HepG2 (cell line): ENCODE data around the gene TBL3. TPM values are rescaled to one million over a fixed set of nuclear protein-coding genes. Genes with fewer than 3 reads are reported as not detected.

Source experiments
- CEBPB ChIP-seq: IDR thresholded peaks from 2 replicates; pipeline ENCODE4 v1.6.1; 2011; ENCODE audit warnings: low read depth, low read length, improper control_type of control experiment, borderline replicate concordance
- DNMT1 ChIP-seq: sonication (generic); formaldehyde crosslinking; IDR thresholded peaks from 2 replicates; pipeline ENCODE4 v1.5.1; 2020; ENCODE audit warnings: mild to moderate bottlenecking, missing genetic modification reagents
- DPF2 ChIP-seq: sonication (generic); formaldehyde crosslinking; IDR thresholded peaks from 2 replicates; pipeline ENCODE4 v1.4.0; 2020; ENCODE audit warnings: mild to moderate bottlenecking, low read depth, missing genetic modification reagents, borderline replicate concordance
- ELF3 ChIP-seq: IDR thresholded peaks from 2 replicates; pipeline ENCODE4 v1.6.1; 2016; ENCODE audit warnings: missing genetic modification reagents, missing compliant biosample characterization
- ELF4 ChIP-seq: sonication (generic); formaldehyde crosslinking; IDR thresholded peaks from 2 replicates; pipeline ENCODE4 v1.5.0; 2020; ENCODE audit warnings: missing genetic modification reagents, mild to moderate bottlenecking, moderate library complexity, borderline replicate concordance
- FOXJ3 ChIP-seq: sonication (generic); formaldehyde crosslinking; IDR thresholded peaks from 2 replicates; pipeline ENCODE4 v1.4.0; 2020; ENCODE audit warnings: missing genetic modification reagents, mild to moderate bottlenecking, borderline replicate concordance
- FOXO1 ChIP-seq: sonication (generic); formaldehyde crosslinking; IDR thresholded peaks from 2 replicates; pipeline ENCODE4 v1.4.0; 2020; ENCODE audit warnings: missing genetic modification reagents
- HNRNPK ChIP-seq: fragments of 200-400 bp; formaldehyde crosslinking; IDR thresholded peaks from 2 replicates; pipeline ENCODE4 v1.6.1; 2018; ENCODE audit warnings: low read length, low read depth, moderate library complexity, mild to moderate bottlenecking; ENCODE audit not compliant: poor library complexity, severe bottlenecking
- HOXD1 ChIP-seq: sonication (generic); formaldehyde crosslinking; IDR thresholded peaks from 2 replicates; pipeline ENCODE4 v1.5.0; 2020; ENCODE audit warnings: missing genetic modification reagents
- MAX ChIP-seq: IDR thresholded peaks from 2 replicates; pipeline ENCODE4 v1.6.1; 2012; ENCODE audit warnings: inconsistent platforms
- NFE2 ChIP-seq: sonication (generic); formaldehyde crosslinking; IDR thresholded peaks from 2 replicates; pipeline ENCODE4 v1.4.0; 2020; ENCODE audit warnings: missing genetic modification reagents
- NFIC ChIP-seq: IDR thresholded peaks from 2 replicates; pipeline ENCODE4 v1.6.1; 2012; ENCODE audit warnings: mild to moderate bottlenecking, low read length, inconsistent platforms
- NR1H2 ChIP-seq: sonication (generic); formaldehyde crosslinking; IDR thresholded peaks from 2 replicates; pipeline ENCODE4 v1.8.1; 2022; ENCODE audit warnings: low read depth, missing genetic modification reagents, borderline replicate concordance
- PHF8 ChIP-seq: sonication (generic); formaldehyde crosslinking; IDR thresholded peaks from 2 replicates; pipeline ENCODE4 v1.5.0; 2020; ENCODE audit warnings: missing genetic modification reagents
- RBFOX2 ChIP-seq: fragments of 200-400 bp; formaldehyde crosslinking; IDR thresholded peaks from 2 replicates; pipeline ENCODE4 v1.6.1; 2017; ENCODE audit warnings: low read depth, mild to moderate bottlenecking, low read length
- RORA ChIP-seq: sonication (generic); formaldehyde crosslinking; IDR thresholded peaks from 2 replicates; pipeline ENCODE4 v1.5.0; 2020; ENCODE audit warnings: mild to moderate bottlenecking, missing genetic modification reagents, moderate library complexity
- SATB2 ChIP-seq: sonication (generic); formaldehyde crosslinking; IDR thresholded peaks from 2 replicates; pipeline ENCODE4 v1.5.0; 2020; ENCODE audit warnings: missing genetic modification reagents
- SNAPC2 ChIP-seq: sonication (generic); formaldehyde crosslinking; IDR thresholded peaks from 2 replicates; pipeline ENCODE4 v1.8.1; 2022; ENCODE audit warnings: mild to moderate bottlenecking, missing genetic modification reagents
- SUZ12 ChIP-seq: fragments of 150-350 bp; IDR thresholded peaks from 2 replicates; pipeline ENCODE4 v1.6.1; 2014; ENCODE audit warnings: low read depth, low read length
- ZBTB1 ChIP-seq: sonication (generic); formaldehyde crosslinking; IDR thresholded peaks from 2 replicates; pipeline ENCODE4 v1.4.0; 2020; ENCODE audit warnings: missing genetic modification reagents, borderline replicate concordance
- ZBTB43 ChIP-seq: sonication (generic); formaldehyde crosslinking; conservative IDR thresholded peaks from 2 replicates; pipeline ENCODE4 v1.4.0; 2020; ENCODE audit warnings: missing genetic modification reagents
- ZNF225 ChIP-seq: sonication (generic); formaldehyde crosslinking; IDR thresholded peaks from 2 replicates; pipeline ENCODE4 v1.4.0; 2020; ENCODE audit warnings: mild to moderate bottlenecking, missing genetic modification reagents
- ZNF510 ChIP-seq: sonication (generic); formaldehyde crosslinking; IDR thresholded peaks from 2 replicates; pipeline ENCODE4 v1.4.0; 2020; ENCODE audit warnings: low read depth, mild to moderate bottlenecking, missing genetic modification reagents
- ZNF776 ChIP-seq: sonication (generic); formaldehyde crosslinking; IDR thresholded peaks from 2 replicates; pipeline ENCODE4 v1.4.0; 2020; ENCODE audit warnings: mild to moderate bottlenecking, missing genetic modification reagents
- polyA plus RNA-seq, 8 experiments: library from polyadenylated mRNA; depleted of rRNA in 3 of 8; stranded (reverse) in 7 of 8; unstranded in 1 of 8; fragments of >200 nt; fragmentation: Illumina TruSeq in 4 of 8; extraction: Trizol in 4 of 8; gene quantifications; 2 replicates each; pipeline versions ENCODE4 v1.2.1 to v1.2.3, GENCODE V29; 2011 to 2016; ENCODE audit warnings: low read depth in 4 of 8, missing spikeins in 1 of 8, mixed read lengths in 1 of 8; ENCODE audit not compliant: insufficient read depth in 1 of 8
- total RNA-seq, 5 experiments: library from RNA; depleted of rRNA; stranded (reverse); fragments of >200 nt; fragmentation: Illumina TruSeq; extraction: Trizol; gene quantifications; 2 replicates each; pipeline ENCODE4 v1.2.3, GENCODE V29; 2016; ENCODE audit warnings: low read depth in 1 of 5
- TF ChIP-seq, protein P1 (sequence below): sonication (generic); formaldehyde crosslinking; IDR thresholded peaks from 2 replicates; pipeline ENCODE4 v1.8.0; 2022; ENCODE audit warnings: missing genetic modification reagents, mild to moderate bottlenecking, moderate library complexity, borderline replicate concordance
- TF ChIP-seq, protein P2 (sequence below): IDR thresholded peaks from 2 replicates; pipeline ENCODE4 v1.6.1; 2016; ENCODE audit warnings: low read depth, control low read depth

The TBL3 gene
- total and polyA plus RNA-seq, 2 of the 13 experiments (the other 11 are each of a cell fraction or from before 2014, with no cell fraction given): 16.8 to 38.0 TPM

DNA sequence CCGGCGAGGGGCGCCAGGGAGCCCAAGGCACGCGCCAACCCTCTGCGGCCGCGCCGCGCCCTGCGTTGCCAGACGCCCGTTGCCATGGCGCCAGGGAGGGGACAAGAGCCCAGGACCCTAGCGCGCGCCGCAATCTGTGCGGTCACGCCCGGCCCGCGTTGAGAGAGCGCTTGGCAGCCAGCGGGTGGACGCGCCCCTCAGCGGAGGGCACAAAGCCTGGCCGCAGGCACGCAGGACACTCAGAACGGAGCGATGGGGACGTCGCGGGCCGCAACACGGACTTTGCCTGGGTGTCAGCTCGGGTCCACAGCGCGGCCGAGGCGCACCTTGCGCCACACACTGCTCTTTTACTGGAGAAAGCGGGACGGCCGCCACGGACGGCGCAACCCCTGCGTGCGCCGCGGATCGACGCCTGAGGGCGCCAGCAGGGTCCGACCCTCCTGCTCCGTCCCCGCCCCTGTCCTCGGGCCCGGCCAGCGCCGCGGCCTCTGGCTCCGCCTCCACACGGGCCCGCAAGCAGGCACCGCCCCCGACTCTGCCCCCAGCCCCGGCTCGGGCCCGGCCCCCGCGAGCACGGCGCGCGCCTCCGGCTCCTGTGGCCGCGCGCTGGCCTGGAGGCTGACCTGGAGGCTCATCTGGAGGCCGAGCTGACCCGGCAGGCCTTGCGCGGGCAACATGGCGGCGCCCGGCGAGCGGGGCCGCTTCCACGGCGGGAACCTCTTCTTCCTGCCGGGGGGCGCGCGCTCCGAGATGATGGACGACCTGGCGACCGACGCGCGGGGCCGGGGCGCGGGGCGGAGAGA is 11.9 kb downstream of the TBL3 start, which contains the start of gene GFER (continued):
- TF ChIP-seq CEBPB: peak; percentile 75
- TF ChIP-seq ZNF510 (CRISPR knock-in tag): no peak; the same call in 1 of the 2 replicates
- no peak for TF ChIP-seq ELF4 (CRISPR knock-in tag)
- TF ChIP-seq ZBTB1 (CRISPR knock-in tag): no peak
- 0 out of 2 replicates have a peak, but pooled peaks have one; percentile 11 for TF ChIP-seq FOXO1 (CRISPR knock-in tag)
- TF ChIP-seq NFIC: no peak
- TF ChIP-seq RBFOX2: peak; percentile 81
- peak; percentile 82 for TF ChIP-seq HOXD1
- TF ChIP-seq FOXJ3 (CRISPR knock-in tag): no peak
- no peak for TF ChIP-seq SATB2 (CRISPR knock-in tag)
- TF ChIP-seq SNAPC2 (CRISPR knock-in tag): no peak
- no peak for TF ChIP-seq DNMT1 (CRISPR knock-in tag)
- no peak for TF ChIP-seq ZNF225
- peak; percentile 67 for TF ChIP-seq HNRNPK
- no peak for TF ChIP-seq DPF2 (CRISPR knock-in tag)
- peak; percentile 62 for TF ChIP-seq ZBTB43 (CRISPR knock-in tag)
- no peak for TF ChIP-seq RORA
- TF ChIP-seq NR1H2 (CRISPR knock-in tag): no peak
- TF ChIP-seq ZNF776 (CRISPR knock-in tag): 0 out of 2 replicates have a peak, but pooled peaks have one; percentile 51
- peak; percentile 32; the same call in 1 of the 2 replicates for TF ChIP-seq SUZ12
- no peak for TF ChIP-seq ELF3 (CRISPR knock-in tag)
- TF ChIP-seq PHF8 (CRISPR knock-in tag): peak; percentile 61
- peak; percentile 35 for TF ChIP-seq MAX
- TF ChIP-seq, protein P1, sequence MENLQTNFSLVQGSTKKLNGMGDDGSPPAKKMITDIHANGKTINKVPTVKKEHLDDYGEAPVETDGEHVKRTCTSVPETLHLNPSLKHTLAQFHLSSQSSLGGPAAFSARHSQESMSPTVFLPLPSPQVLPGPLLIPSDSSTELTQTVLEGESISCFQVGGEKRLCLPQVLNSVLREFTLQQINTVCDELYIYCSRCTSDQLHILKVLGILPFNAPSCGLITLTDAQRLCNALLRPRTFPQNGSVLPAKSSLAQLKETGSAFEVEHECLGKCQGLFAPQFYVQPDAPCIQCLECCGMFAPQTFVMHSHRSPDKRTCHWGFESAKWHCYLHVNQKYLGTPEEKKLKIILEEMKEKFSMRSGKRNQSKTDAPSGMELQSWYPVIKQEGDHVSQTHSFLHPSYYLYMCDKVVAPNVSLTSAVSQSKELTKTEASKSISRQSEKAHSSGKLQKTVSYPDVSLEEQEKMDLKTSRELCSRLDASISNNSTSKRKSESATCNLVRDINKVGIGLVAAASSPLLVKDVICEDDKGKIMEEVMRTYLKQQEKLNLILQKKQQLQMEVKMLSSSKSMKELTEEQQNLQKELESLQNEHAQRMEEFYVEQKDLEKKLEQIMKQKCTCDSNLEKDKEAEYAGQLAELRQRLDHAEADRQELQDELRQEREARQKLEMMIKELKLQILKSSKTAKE (CRISPR knock-in tag): no peak; the same call in 1 of the 2 replicates
- TF ChIP-seq NFE2: no peak
- TF ChIP-seq, protein P2, sequence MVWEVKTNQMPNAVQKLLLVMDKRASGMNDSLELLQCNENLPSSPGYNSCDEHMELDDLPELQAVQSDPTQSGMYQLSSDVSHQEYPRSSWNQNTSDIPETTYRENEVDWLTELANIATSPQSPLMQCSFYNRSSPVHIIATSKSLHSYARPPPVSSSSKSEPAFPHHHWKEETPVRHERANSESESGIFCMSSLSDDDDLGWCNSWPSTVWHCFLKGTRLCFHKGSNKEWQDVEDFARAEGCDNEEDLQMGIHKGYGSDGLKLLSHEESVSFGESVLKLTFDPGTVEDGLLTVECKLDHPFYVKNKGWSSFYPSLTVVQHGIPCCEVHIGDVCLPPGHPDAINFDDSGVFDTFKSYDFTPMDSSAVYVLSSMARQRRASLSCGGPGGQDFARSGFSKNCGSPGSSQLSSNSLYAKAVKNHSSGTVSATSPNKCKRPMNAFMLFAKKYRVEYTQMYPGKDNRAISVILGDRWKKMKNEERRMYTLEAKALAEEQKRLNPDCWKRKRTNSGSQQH (CRISPR knock-in tag): peak; percentile 80; the same call in 1 of the 2 replicates
